Keratinocyte (primary cell): ENCODE results near the gene AEN. TPM values are rescaled to one million over a fixed set of nuclear protein-coding genes. Genes with fewer than 3 reads are reported as not detected.

Source experiments
- DNase-seq: peaks from one replicate; pipeline ENCODE4 v3.0.0-alpha.2; 2011; ENCODE audit warnings: low read depth, missing footprints, low spot score
- FAIRE-seq: peaks from 2 replicates; lab custom pipeline; 2011; peaks lifted over from hg19 to GRCh38; lab: Jason Lieb, UNC
- H2AFZ ChIP-seq: 2 replicates; pipeline ENCODE4 v1.6.0; 2012; ENCODE audit warnings: low read length, control low read depth, inconsistent platforms; ENCODE audit not compliant: control insufficient read depth
- H3K27ac ChIP-seq: 2 replicates; pipeline ENCODE4 v1.5.1; 2011; ENCODE audit warnings: low read length; ENCODE audit not compliant: control insufficient read depth, insufficient read depth
- H3K27me3 ChIP-seq: 3 replicates; pipeline ENCODE4 v1.6.0; 2011; ENCODE audit warnings: low read length; ENCODE audit not compliant: control insufficient read depth, insufficient read depth; ENCODE audit errors: extremely low read depth
- H3K36me3 ChIP-seq, 2 experiments: 2 replicates in 1 of 2; 3 replicates in 1 of 2; pipeline ENCODE4 v1.5.1; 2011; ENCODE audit warnings: low read length in 2 of 2, mild to moderate bottlenecking in 1 of 2; ENCODE audit not compliant: control insufficient read depth in 2 of 2, insufficient read depth in 2 of 2; ENCODE audit errors: extremely low read depth in 1 of 2
- H3K4me1 ChIP-seq: 3 replicates; pipeline ENCODE4 v1.5.1; 2011; ENCODE audit warnings: low read length; ENCODE audit not compliant: control insufficient read depth, insufficient read depth; ENCODE audit errors: extremely low read depth
- H3K4me2 ChIP-seq: 3 replicates; pipeline ENCODE4 v1.6.0; 2011; ENCODE audit warnings: low read depth, low read length; ENCODE audit not compliant: control insufficient read depth, insufficient read depth; ENCODE audit errors: extremely low read depth
- H3K4me3 ChIP-seq, 3 experiments: fragments of 200-600 bp in 1 of 3; sonication (generic) in 1 of 3; 2 replicates in 2 of 3; 3 replicates in 1 of 3; pipeline ENCODE4 v1.5.1; 2011 to 2016; ENCODE audit warnings: low read length in 3 of 3, mild to moderate bottlenecking in 3 of 3, control low read depth in 2 of 3, inconsistent platforms in 1 of 3, low read depth in 1 of 3, mixed read lengths in 1 of 3, mixed run types in 1 of 3, moderate library complexity in 1 of 3; ENCODE audit not compliant: control insufficient read depth in 2 of 3, insufficient read depth in 2 of 3; ENCODE audit errors: extremely low read depth in 1 of 3
- H3K79me2 ChIP-seq: 2 replicates; pipeline ENCODE4 v1.6.0; 2012; ENCODE audit warnings: low read length; ENCODE audit not compliant: control insufficient read depth, insufficient read depth
- H3K9ac ChIP-seq: 3 replicates; pipeline ENCODE4 v1.6.0; 2011; ENCODE audit warnings: low read length; ENCODE audit not compliant: control insufficient read depth, insufficient read depth; ENCODE audit errors: extremely low read depth
- H3K9me1 ChIP-seq: 3 replicates; pipeline ENCODE4 v1.6.0; 2011; ENCODE audit warnings: low read length; ENCODE audit not compliant: control insufficient read depth, insufficient read depth; ENCODE audit errors: extremely low read depth
- H3K9me3 ChIP-seq: 2 replicates; pipeline ENCODE4 v1.5.1; 2012; ENCODE audit warnings: low read depth, low read length; ENCODE audit not compliant: control insufficient read depth
- H4K20me1 ChIP-seq: 3 replicates; pipeline ENCODE4 v1.6.0; 2011; ENCODE audit warnings: low read length; ENCODE audit not compliant: control insufficient read depth, insufficient read depth; ENCODE audit errors: extremely low read depth
- EZH2 ChIP-seq: IDR thresholded peaks from one replicate; pipeline ENCODE4 v1.6.1; 2012; ENCODE audit warnings: inconsistent platforms, mild to moderate bottlenecking, low read length, moderate library complexity
- dilution Hi-C: fragments of 300-500 bp; cut with MboI; formaldehyde crosslinking; loops from one replicate; pipeline ENCODE4 v1.7.0; 2020; ENCODE audit warnings: low sequenced_read_pairs; ENCODE audit not compliant: extremely low pct_ligation_motif_present
- polyA plus RNA-seq, 5 experiments: library from polyadenylated mRNA; depleted of rRNA in 3 of 5; stranded (reverse) in 3 of 5; stranded (forward) in 1 of 5; unstranded in 1 of 5; fragments of >200 nt; gene quantifications; 1 replicate in 1 of 5; 2 replicates in 3 of 5; 3 replicates in 1 of 5; pipeline versions ENCODE4 v1.2.1 to v1.2.3, GENCODE V29; 2011 to 2012; ENCODE audit warnings: missing spikeins in 2 of 5, low read depth in 1 of 5, low replicate concordance in 1 of 5
- TF ChIP-seq, protein P1 (sequence below), 3 experiments: IDR thresholded peaks in 1 of 3; conservative IDR thresholded peaks in 1 of 3; optimal IDR thresholded peaks in 1 of 3; 2 replicates in 2 of 3; 3 replicates in 1 of 3; pipeline versions ENCODE3 to v1.5.1; 2011; ENCODE audit warnings: low read length in 3 of 3, mild to moderate bottlenecking in 3 of 3, moderate library complexity in 2 of 3, control low read depth in 1 of 3, inconsistent platforms in 1 of 3; ENCODE audit not compliant: insufficient read depth in 2 of 3; ENCODE audit errors: extremely low read depth in 1 of 3

Gene AEN
- polyA plus RNA-seq, 1 donor (not counting 4 experiments of a cell fraction or from before 2014, with no cell fraction given): 27.5 TPM

DNA sequence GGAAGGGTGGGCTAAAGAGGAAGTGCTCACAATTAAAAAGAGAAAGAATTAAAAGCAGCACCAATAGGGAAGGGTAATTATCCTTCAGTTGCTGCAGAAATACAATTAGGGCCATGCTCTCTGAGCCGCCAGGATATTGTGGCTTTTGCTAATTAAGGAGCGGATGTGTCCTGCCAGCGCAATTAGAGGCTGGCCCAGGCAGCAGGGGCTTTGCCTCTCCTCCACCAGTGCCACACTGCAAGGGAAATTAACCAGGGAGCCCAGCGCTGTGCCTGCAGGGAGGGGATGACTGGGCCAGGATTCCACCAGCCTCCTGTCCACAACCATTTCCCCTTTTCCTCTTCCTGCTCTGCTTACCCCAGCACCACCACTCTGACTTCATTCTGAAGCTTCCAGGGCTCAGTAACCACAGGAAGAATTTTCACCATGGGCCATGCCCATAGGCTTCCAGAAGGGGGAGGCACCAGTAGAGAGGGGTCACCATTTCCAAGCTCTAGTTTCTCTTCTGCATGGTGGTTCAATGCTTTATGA lies 10.4 kb upstream of the AEN start:
- Histone ChIP-seq H3K27me3 (peaks cover 33% of the 10 kb centered on the region), H3K9ac (no peak overlapping the region), H2AFZ (no peak overlapping the region), H3K4me2 (no peak overlapping the region), H3K79me2 (no peaks in the 10 kb centered on the region), H4K20me1 (no peaks in the 10 kb centered on the region), H3K4me3 (no peak overlapping the region), H3K9me1 (no peaks in the 10 kb centered on the region), H3K9me3 (no peaks in the 10 kb centered on the region), H3K36me3 (no peaks in the 10 kb centered on the region), H3K4me1 (peaks cover 7% of the 10 kb centered on the region), H3K27ac (no peak overlapping the region)
- FAIRE-seq (no peak), DNase-seq (no peak)
- dilution Hi-C loops: no loop called here
- no peak for TF ChIP-seq EZH2
- TF ChIP-seq, protein P1, sequence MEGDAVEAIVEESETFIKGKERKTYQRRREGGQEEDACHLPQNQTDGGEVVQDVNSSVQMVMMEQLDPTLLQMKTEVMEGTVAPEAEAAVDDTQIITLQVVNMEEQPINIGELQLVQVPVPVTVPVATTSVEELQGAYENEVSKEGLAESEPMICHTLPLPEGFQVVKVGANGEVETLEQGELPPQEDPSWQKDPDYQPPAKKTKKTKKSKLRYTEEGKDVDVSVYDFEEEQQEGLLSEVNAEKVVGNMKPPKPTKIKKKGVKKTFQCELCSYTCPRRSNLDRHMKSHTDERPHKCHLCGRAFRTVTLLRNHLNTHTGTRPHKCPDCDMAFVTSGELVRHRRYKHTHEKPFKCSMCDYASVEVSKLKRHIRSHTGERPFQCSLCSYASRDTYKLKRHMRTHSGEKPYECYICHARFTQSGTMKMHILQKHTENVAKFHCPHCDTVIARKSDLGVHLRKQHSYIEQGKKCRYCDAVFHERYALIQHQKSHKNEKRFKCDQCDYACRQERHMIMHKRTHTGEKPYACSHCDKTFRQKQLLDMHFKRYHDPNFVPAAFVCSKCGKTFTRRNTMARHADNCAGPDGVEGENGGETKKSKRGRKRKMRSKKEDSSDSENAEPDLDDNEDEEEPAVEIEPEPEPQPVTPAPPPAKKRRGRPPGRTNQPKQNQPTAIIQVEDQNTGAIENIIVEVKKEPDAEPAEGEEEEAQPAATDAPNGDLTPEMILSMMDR (optimal IDR thresholded peaks at IDR 0.05 in 1 of 3, IDR thresholded peaks at IDR 0.05 in 1 of 3, conservative IDR thresholded peaks at IDR 0.05 in 1 of 3; ENCODE audit: extremely low read depth in 1 of 3, insufficient read depth in 2 of 3, low read length in 3 of 3): no peak

DNA sequence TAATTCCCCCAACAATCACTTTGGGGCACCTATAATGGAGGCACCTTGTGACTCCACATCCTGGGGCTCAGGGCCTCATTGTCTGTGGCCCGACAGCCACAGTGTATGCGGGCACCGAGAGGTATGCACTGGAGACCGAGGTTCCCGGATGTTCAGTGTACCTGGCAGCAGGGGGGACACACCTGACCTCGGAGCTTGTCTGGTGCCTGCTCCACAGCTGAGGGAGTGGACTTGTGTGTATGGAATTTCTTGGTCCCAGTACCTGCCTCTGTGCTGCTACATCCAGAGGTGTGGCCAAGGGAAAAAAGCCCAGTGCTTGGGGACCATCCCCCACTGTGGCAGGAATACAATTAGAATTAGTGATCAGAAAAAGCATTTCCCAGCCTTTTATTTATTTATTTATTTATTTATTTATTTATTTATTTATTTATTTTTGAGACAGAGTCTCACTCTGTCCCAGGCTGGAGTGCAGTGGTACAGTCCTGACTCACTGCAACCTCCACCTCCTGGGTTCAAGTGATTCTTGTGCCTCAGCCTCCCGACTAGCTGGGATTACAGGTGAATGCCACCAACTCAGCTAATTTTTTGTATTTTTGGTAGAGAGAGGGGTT lies 8.8 kb upstream of the AEN start:
- H3K27ac ChIP-seq: no peak overlapping the region
- peaks cover 7% of the 10 kb centered on the region for H3K4me1 ChIP-seq
- FAIRE-seq (no peak), DNase-seq (no peak)
- TF ChIP-seq, protein P1 (optimal IDR thresholded peaks at IDR 0.05 in 1 of 3, IDR thresholded peaks at IDR 0.05 in 1 of 3, conservative IDR thresholded peaks at IDR 0.05 in 1 of 3; ENCODE audit: extremely low read depth in 1 of 3, insufficient read depth in 2 of 3, low read length in 3 of 3): no peak
- TF ChIP-seq EZH2: no peak
- dilution Hi-C loops: no loop called here
- no peaks in the 10 kb centered on the region for H4K20me1 ChIP-seq
- no peaks in the 10 kb centered on the region for H3K9me1 ChIP-seq
- no peaks in the 10 kb centered on the region for H3K36me3 ChIP-seq
- no peak overlapping the region for H3K4me2 ChIP-seq
- H3K9me3 ChIP-seq: no peaks in the 10 kb centered on the region
- H3K9ac ChIP-seq: no peak overlapping the region
- H3K4me3 ChIP-seq: no peak overlapping the region
- H3K79me2 ChIP-seq: no peaks in the 10 kb centered on the region
- H3K27me3 ChIP-seq: peaks cover 19% of the 10 kb centered on the region
- no peak overlapping the region for H2AFZ ChIP-seq
